Measurements from ENCODE around the gene ABCA7. TPM values are rescaled to one million over a fixed set of nuclear protein-coding genes. Genes with fewer than 3 reads are reported as not detected.

ABCA7 gene
- total and polyA plus RNA-seq, 2 of the 13 experiments (the other 11 are each of a cell fraction or from before 2014, with no cell fraction given) = 4.4 to 32.4 TPM

- peak; percentile 65; the same call in 1 of the 2 replicates for TF ChIP-seq THAP9 (CRISPR knock-in tag; IDR thresholded peaks at IDR 0.05; ENCODE audit: borderline replicate concordance)
- no peak for TF ChIP-seq SIX1 (CRISPR knock-in tag; IDR thresholded peaks at IDR 0.05; ENCODE audit: borderline replicate concordance)
- no peak for TF ChIP-seq ZNF281 (CRISPR knock-in tag; IDR thresholded peaks at IDR 0.05; ENCODE audit: borderline replicate concordance)
- TF ChIP-seq PAWR (CRISPR knock-in tag; IDR thresholded peaks at IDR 0.05; ENCODE audit: borderline replicate concordance) = no peak
- no peak for TF ChIP-seq CSRNP2 (CRISPR knock-in tag; conservative IDR thresholded peaks at IDR 0.05; ENCODE audit: low read depth)
- no peak for TF ChIP-seq BORCS8-MEF2B (CRISPR knock-in tag; IDR thresholded peaks at IDR 0.05)
- TF ChIP-seq ZNF562 (CRISPR knock-in tag; IDR thresholded peaks at IDR 0.05; ENCODE audit: borderline replicate concordance) = no peak
- TF ChIP-seq ZNF740 (CRISPR knock-in tag; IDR thresholded peaks at IDR 0.05) = no peak
- TF ChIP-seq HES4 (CRISPR knock-in tag; IDR thresholded peaks at IDR 0.05; ENCODE audit: borderline replicate concordance) = no peak
- TF ChIP-seq ZNF75D (CRISPR knock-in tag; IDR thresholded peaks at IDR 0.05; ENCODE audit: borderline replicate concordance) = no peak
- peak; percentile 36; the same call in 1 of the 2 replicates for TF ChIP-seq NFKB2 (CRISPR knock-in tag; IDR thresholded peaks at IDR 0.05; ENCODE audit: borderline replicate concordance)
- peak; percentile 83 for TF ChIP-seq MAX (IDR thresholded peaks at IDR 0.05)
- no peak for TF ChIP-seq ZNF317 (CRISPR knock-in tag; IDR thresholded peaks at IDR 0.05)
- no peak for TF ChIP-seq ZNF205 (CRISPR knock-in tag; IDR thresholded peaks at IDR 0.05)
- no peak for TF ChIP-seq ZMYM2 (CRISPR knock-in tag; IDR thresholded peaks at IDR 0.05)
- no peak for TF ChIP-seq ZNF747 (CRISPR knock-in tag; IDR thresholded peaks at IDR 0.05; ENCODE audit: borderline replicate concordance)
- no peak for TF ChIP-seq ZNF441 (CRISPR knock-in tag; IDR thresholded peaks at IDR 0.05; ENCODE audit: borderline replicate concordance)
- no peak for TF ChIP-seq LRRFIP1 (CRISPR knock-in tag; conservative IDR thresholded peaks at IDR 0.05)
Observed at GRCh38 chr19:1039646-1040475, at the start of gene ABCA7 (continued).

Measured in HepG2 (cell line).